Ovary (tissue), 3 donors: ENCODE results near the gene MROH9.

Source experiments
- EP300 ChIP-seq: sonication (generic); formaldehyde crosslinking; IDR thresholded peaks from one replicate; pipeline ENCODE4 v1.6.1; 2017; ENCODE audit warnings: antibody characterized with exemption
- TF ChIP-seq, protein P1 (sequence below), 3 donors: fragments of 450-650 bp in 2 of 3; fragments of 200-600 bp in 1 of 3; IDR thresholded peaks; one replicate each; pipeline versions ENCODE4 v1.5.1 to v1.8.0; 2016 to 2022; ENCODE audit warnings: antibody characterized with exemption in 3 of 3, mild to moderate bottlenecking in 1 of 3
- donor health status: DM: no; HTN: no; CAD: no.

DNA sequence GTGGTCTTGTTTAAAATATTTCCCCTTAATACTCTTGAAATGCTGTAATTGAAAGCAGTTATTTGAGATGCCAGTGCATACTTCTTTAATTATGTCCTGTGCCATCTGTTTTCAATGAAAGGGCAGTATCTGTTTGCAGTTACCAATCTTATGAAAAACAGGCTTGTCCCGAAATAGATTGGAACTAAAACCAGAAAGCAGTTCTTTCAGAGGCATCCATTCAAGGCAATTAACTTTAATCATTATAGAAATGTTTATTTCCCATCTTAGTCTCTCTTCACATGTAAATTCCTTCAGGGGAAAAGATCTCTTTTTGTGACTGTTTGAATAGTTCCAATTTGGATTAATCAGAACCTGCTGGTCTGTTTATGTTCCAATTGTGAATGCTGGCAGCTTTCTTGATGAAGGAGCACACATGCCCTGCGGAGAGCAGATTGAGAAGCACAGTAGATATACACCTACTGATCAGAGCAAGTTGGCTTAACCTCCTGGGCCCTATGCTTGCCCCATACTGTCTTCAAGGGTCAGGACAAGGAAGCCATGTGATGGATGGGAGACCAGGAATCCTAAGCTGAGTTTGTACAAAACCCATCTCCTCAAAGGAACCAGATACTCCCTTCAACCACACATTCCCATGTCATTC, 41.6 kb upstream of the MROH9 start:
- no peak for TF ChIP-seq EP300
- TF ChIP-seq, protein P1, sequence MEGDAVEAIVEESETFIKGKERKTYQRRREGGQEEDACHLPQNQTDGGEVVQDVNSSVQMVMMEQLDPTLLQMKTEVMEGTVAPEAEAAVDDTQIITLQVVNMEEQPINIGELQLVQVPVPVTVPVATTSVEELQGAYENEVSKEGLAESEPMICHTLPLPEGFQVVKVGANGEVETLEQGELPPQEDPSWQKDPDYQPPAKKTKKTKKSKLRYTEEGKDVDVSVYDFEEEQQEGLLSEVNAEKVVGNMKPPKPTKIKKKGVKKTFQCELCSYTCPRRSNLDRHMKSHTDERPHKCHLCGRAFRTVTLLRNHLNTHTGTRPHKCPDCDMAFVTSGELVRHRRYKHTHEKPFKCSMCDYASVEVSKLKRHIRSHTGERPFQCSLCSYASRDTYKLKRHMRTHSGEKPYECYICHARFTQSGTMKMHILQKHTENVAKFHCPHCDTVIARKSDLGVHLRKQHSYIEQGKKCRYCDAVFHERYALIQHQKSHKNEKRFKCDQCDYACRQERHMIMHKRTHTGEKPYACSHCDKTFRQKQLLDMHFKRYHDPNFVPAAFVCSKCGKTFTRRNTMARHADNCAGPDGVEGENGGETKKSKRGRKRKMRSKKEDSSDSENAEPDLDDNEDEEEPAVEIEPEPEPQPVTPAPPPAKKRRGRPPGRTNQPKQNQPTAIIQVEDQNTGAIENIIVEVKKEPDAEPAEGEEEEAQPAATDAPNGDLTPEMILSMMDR (IDR thresholded peaks at IDR 0.05), result no peak
